IMR-90 (cell line): ENCODE results near the gene FBXO15. TPM values are rescaled to one million over a fixed set of nuclear protein-coding genes. Genes with fewer than 3 reads are reported as not detected.

Experiments used
- ATAC-seq: fragments of 200-7000 bp; cut with Tn5 transposase; 2 replicates; pipeline ENCODE4 v1.9.1; 2020; ENCODE audit warnings: low read depth, mild to moderate bottlenecking, moderate library complexity
- BruUV-seq: library from RNA; stranded (reverse); fragments of 400-500 nt; replicated peaks from 2 replicates; lab custom pipeline; 2021; lab: Mats Ljungman, UMichigan
- CTCF ChIA-PET: fragments of 300-600 bp; formaldehyde crosslinking; extraction: SDS; loops from one replicate; lab custom pipeline; 2021; ENCODE audit warnings: antibody characterized with exemption; lab: Yijun Ruan, JAX
- POLR2A ChIA-PET: fragments of 300-600 bp; sonication (Branson Sonifier 250); formaldehyde crosslinking; loops from one replicate; lab custom pipeline; 2022; ENCODE audit warnings: antibody characterized with exemption; ENCODE audit not compliant: unreplicated experiment; lab: Charles Lee
- DNase-seq: peaks from one replicate; pipeline ENCODE4 v3.0.0; 2013
- H2AFZ ChIP-seq: replicated peaks from 2 replicates; pipeline ENCODE3; 2013; ENCODE audit warnings: low read length, mild to moderate bottlenecking; ENCODE audit not compliant: poor library complexity
- H2AK5ac ChIP-seq: 2 replicates; pipeline ENCODE4 v1.6.1; 2013; ENCODE audit warnings: low read depth, low read length, inconsistent platforms
- H2AK9ac ChIP-seq: replicated peaks from 2 replicates; pipeline ENCODE3; 2013; ENCODE audit warnings: mild to moderate bottlenecking, low read depth, low read length, moderate library complexity; ENCODE audit not compliant: poor library complexity
- H2BK120ac ChIP-seq: 2 replicates; pipeline ENCODE4 v1.6.1; 2013; ENCODE audit warnings: low read depth, low read length, inconsistent platforms
- H2BK15ac ChIP-seq: 3 replicates; pipeline ENCODE4 v1.6.1; 2013; ENCODE audit warnings: low read depth, low read length, inconsistent platforms
- H2BK20ac ChIP-seq: 2 replicates; pipeline ENCODE4 v1.6.1; 2013; ENCODE audit warnings: low read depth, mild to moderate bottlenecking, inconsistent platforms, low read length, moderate library complexity
- H2BK5ac ChIP-seq: 2 replicates; pipeline ENCODE4 v1.6.1; 2013; ENCODE audit warnings: mild to moderate bottlenecking, low read depth, low read length, inconsistent platforms; ENCODE audit not compliant: poor library complexity, severe bottlenecking
- H3K14ac ChIP-seq: replicated peaks from 2 replicates; pipeline ENCODE4 v1.6.1; 2013; ENCODE audit warnings: low read depth, low read length, inconsistent platforms
- H3K18ac ChIP-seq: 2 replicates; pipeline ENCODE4 v1.6.1; 2013; ENCODE audit warnings: low read depth, low read length, control low read depth
- H3K23ac ChIP-seq: 2 replicates; pipeline ENCODE4 v1.6.1; 2013; ENCODE audit warnings: low read depth, low read length, inconsistent platforms
- H3K27ac ChIP-seq: 2 replicates; pipeline ENCODE4 v1.5.1; 2013; ENCODE audit warnings: mild to moderate bottlenecking, control low read depth, low read length; ENCODE audit not compliant: insufficient read depth
- H3K27me3 ChIP-seq: 2 replicates; pipeline ENCODE4 v1.6.1; 2013; ENCODE audit warnings: low read length; ENCODE audit not compliant: control insufficient read depth, insufficient read depth
- H3K36me3 ChIP-seq: 2 replicates; pipeline ENCODE4 v1.6.1; 2013; ENCODE audit warnings: low read length, mixed read lengths; ENCODE audit not compliant: control insufficient read depth, insufficient read depth
- H3K4ac ChIP-seq: 2 replicates; pipeline ENCODE4 v1.6.1; 2013; ENCODE audit warnings: low read depth, low read length, inconsistent platforms
- H3K4me1 ChIP-seq: 2 replicates; pipeline ENCODE4 v1.6.1; 2013; ENCODE audit warnings: low read length, mixed read lengths; ENCODE audit not compliant: control insufficient read depth, insufficient read depth
- H3K4me2 ChIP-seq: 2 replicates; pipeline ENCODE4 v1.6.1; 2013; ENCODE audit warnings: low read depth, mild to moderate bottlenecking, control low read depth, low read length, moderate library complexity
- H3K4me3 ChIP-seq: 2 replicates; pipeline ENCODE4 v1.5.1; 2013; ENCODE audit warnings: low read depth, mild to moderate bottlenecking, control low read depth, low read length, moderate library complexity; ENCODE audit not compliant: insufficient read depth
- H3K56ac ChIP-seq: 2 replicates; pipeline ENCODE4 v1.6.1; 2013; ENCODE audit warnings: low read length, inconsistent platforms; ENCODE audit not compliant: insufficient read depth; ENCODE audit errors: extremely low read depth
- H3K79me1 ChIP-seq, 2 experiments: 2 replicates each; pipeline ENCODE4 v1.6.1; 2013; ENCODE audit warnings: low read length in 2 of 2, inconsistent platforms in 1 of 2, low read depth in 1 of 2
- H3K9ac ChIP-seq: 2 replicates; pipeline ENCODE4 v1.6.1; 2013; ENCODE audit warnings: low read depth, low read length, control low read depth
- H3K9me1 ChIP-seq: 2 replicates; pipeline ENCODE4 v1.6.1; 2013; ENCODE audit warnings: low read length, inconsistent platforms; ENCODE audit not compliant: insufficient read depth
- H3K9me3 ChIP-seq: 2 replicates; pipeline ENCODE4 v1.6.1; 2013; ENCODE audit warnings: low read length; ENCODE audit not compliant: control insufficient read depth, insufficient read depth
- H4K20me1 ChIP-seq: 2 replicates; pipeline ENCODE4 v1.6.1; 2013; ENCODE audit warnings: low read length, inconsistent platforms; ENCODE audit not compliant: insufficient read depth
- H4K5ac ChIP-seq: 2 replicates; pipeline ENCODE4 v1.6.1; 2013; ENCODE audit warnings: mild to moderate bottlenecking, low read depth, low read length, control low read depth
- H4K8ac ChIP-seq, 2 experiments: 2 replicates each; pipeline ENCODE4 v1.6.1; 2013; ENCODE audit warnings: low read depth in 2 of 2, low read length in 2 of 2, control low read depth in 1 of 2, inconsistent platforms in 1 of 2
- H4K91ac ChIP-seq: 2 replicates; pipeline ENCODE4 v1.6.1; 2013; ENCODE audit warnings: low read depth, low read length, inconsistent platforms; ENCODE audit not compliant: insufficient read depth
- ELK1 ChIP-seq: fragments of 150-350 bp; IDR thresholded peaks from 2 replicates; pipeline ENCODE4 v1.6.1; 2016; ENCODE audit warnings: low read depth, mild to moderate bottlenecking, low read length, moderate library complexity, borderline replicate concordance
- NFE2L2 ChIP-seq: fragments of 150-350 bp; IDR thresholded peaks from 2 replicates; pipeline ENCODE4 v1.6.1; 2016; ENCODE audit warnings: low read depth, mild to moderate bottlenecking, low read length
- POLR2A ChIP-seq: IDR thresholded peaks from 2 replicates; pipeline ENCODE4 v1.6.1; 2012; ENCODE audit warnings: mild to moderate bottlenecking, low read depth, low read length
- SMC3 ChIP-seq: fragments of 150-350 bp; IDR thresholded peaks from 2 replicates; pipeline ENCODE4 v1.6.1; 2016; ENCODE audit warnings: low read depth, mild to moderate bottlenecking, antibody characterized with exemption, low read length, moderate library complexity
- USF2 ChIP-seq: fragments of 150-350 bp; IDR thresholded peaks from 2 replicates; pipeline ENCODE4 v1.6.1; 2017; ENCODE audit warnings: mild to moderate bottlenecking, antibody characterized with exemption, low read length, low read depth
- WGBS, 2 experiments: methylation state at CpG; one replicate each; pipeline versions ENCODE4 v1.1.5 to v1.1.7; 2013; ENCODE audit warnings: missing lambda C conversion rate in 2 of 2; ENCODE audit not compliant: insufficient read length in 1 of 2; ENCODE audit errors: extremely low coverage in 2 of 2; 5-methylcytosine and 5-hydroxymethylcytosine counted together
- dilution Hi-C: fragments of 300-500 bp; cut with HindIII; formaldehyde crosslinking; loops from one replicate; pipeline ENCODE4 v1.14.3; 2018; ENCODE audit warnings: low sequenced_read_pairs; ENCODE audit not compliant: unreplicated experiment
- in situ Hi-C: fragments of 300-500 bp; cut with MboI; formaldehyde crosslinking; loops from 3 replicates; pipeline ENCODE4 v1.14.3; 2019; ENCODE audit warnings: low sequenced_read_pairs, inconsistent platforms, mixed read lengths
- intact Hi-C: fragments of 100-400 bp; cut with micrococcal nuclease; formaldehyde crosslinking; loops from 2 replicates; pipeline ENCODE4 v1.10.0; 2022
- polyA plus RNA-seq, 3 experiments: library from polyadenylated mRNA; depleted of rRNA; stranded (reverse); fragments of >200 nt; gene quantifications; 2 replicates each; pipeline ENCODE4 v1.2.3, GENCODE V29; 2012; ENCODE audit warnings: low replicate concordance in 1 of 3
- total RNA-seq: library from RNA; depleted of rRNA; stranded (reverse); fragments of >200 nt; gene quantifications from 2 replicates; pipeline ENCODE4 v1.2.3, GENCODE V29; 2012
- TF ChIP-seq, protein P1 (sequence below): conservative IDR thresholded peaks from 2 replicates; pipeline ENCODE4 v1.5.1; 2012; ENCODE audit warnings: mild to moderate bottlenecking, low read depth, low read length, improper control_type of control experiment

Gene FBXO15
- total and polyA plus RNA-seq, 2 of the 4 experiments (the other 2 are of a cell fraction), result 0.90 to 2.0 TPM

DNA sequence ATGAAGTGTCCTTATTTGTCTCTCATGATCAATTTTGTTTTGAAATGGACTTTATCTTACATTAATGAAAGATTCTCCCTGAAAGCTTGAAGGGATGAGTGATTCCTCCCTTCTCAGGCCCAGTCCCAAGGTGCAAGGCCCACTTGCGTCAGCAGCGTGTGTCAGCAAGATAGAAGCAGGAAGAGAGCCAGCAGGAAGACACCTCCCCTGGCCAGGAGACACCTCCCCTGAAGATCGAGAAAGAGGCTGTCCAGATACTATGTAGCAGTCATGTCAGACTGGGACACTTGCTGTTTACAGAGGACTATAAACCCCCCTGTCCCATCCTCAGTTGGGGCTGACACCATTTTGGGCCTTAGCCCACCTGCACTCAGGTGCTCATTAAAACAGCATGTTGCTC is 39.0 kb upstream of the FBXO15 start:
- Histone ChIP-seq H3K9me1 (0 out of 2 replicates have a peak, but pooled peaks cover 3% of the 10 kb centered on the region), H3K4me1 (peaks cover 11% of the 10 kb centered on the region), H3K9me3 (no peaks in the 10 kb centered on the region), H3K4ac (no peak overlapping the region), H2BK20ac (no peak overlapping the region), H3K14ac (no peak overlapping the region), H3K56ac (no peak overlapping the region), H2AK9ac (no peak overlapping the region), H2BK15ac (no peak overlapping the region), H3K4me2 (no peak overlapping the region), H3K4me3 (no peak overlapping the region), H3K23ac (no peak overlapping the region), H3K18ac (no peak overlapping the region), H3K79me1 (no peaks in the 10 kb centered on the region), H3K27ac (no peak overlapping the region), H3K36me3 (no peaks in the 10 kb centered on the region), H3K9ac (no peak overlapping the region), H2AK5ac (no peak overlapping the region), H4K5ac (no peak overlapping the region), H2AFZ (no peak overlapping the region), H2BK120ac (no peak overlapping the region), H2BK5ac (no peak overlapping the region), H4K91ac (no peak overlapping the region), H4K20me1 (no peaks in the 10 kb centered on the region), H4K8ac (no peak overlapping the region), H3K27me3 (peaks cover 12% of the 10 kb centered on the region)
- no peak for DNase-seq
- no peak for TF ChIP-seq SMC3
- no peak for TF ChIP-seq NFE2L2
- TF ChIP-seq POLR2A, result no peak
- TF ChIP-seq, protein P1, sequence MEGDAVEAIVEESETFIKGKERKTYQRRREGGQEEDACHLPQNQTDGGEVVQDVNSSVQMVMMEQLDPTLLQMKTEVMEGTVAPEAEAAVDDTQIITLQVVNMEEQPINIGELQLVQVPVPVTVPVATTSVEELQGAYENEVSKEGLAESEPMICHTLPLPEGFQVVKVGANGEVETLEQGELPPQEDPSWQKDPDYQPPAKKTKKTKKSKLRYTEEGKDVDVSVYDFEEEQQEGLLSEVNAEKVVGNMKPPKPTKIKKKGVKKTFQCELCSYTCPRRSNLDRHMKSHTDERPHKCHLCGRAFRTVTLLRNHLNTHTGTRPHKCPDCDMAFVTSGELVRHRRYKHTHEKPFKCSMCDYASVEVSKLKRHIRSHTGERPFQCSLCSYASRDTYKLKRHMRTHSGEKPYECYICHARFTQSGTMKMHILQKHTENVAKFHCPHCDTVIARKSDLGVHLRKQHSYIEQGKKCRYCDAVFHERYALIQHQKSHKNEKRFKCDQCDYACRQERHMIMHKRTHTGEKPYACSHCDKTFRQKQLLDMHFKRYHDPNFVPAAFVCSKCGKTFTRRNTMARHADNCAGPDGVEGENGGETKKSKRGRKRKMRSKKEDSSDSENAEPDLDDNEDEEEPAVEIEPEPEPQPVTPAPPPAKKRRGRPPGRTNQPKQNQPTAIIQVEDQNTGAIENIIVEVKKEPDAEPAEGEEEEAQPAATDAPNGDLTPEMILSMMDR, result no peak
- no peak for TF ChIP-seq USF2
- no peak for TF ChIP-seq ELK1
- WGBS, 2 experiments, result no CpG with 5 or more reads among the region's 3 CpGs
- intact Hi-C loops (no loop called here), in situ Hi-C loops (no loop called here), dilution Hi-C loops (no loop called here)
- POLR2A ChIA-PET, result no interaction called here
- BruUV-seq, result no TSS peak
- CTCF ChIA-PET, result interaction anchor here (0.8 kb wide), 1 partner anchor 16 kb away, joined by 3 read pairs; no protein-coding TSS in a partner anchor
- no peak for ATAC-seq
